ENCODE results near the gene MEN1.

MEN1 gene

GRCh38 chr11:64804346-64805210 lies 5.8 kb downstream of the MEN1 start:
- Histone ChIP-seq H3K27me3 (ENCODE audit: control insufficient read depth in 1 of 2, insufficient read depth in 2 of 2, low read length in 2 of 2) (no peaks in the 10 kb centered on the region), H3K4me3 (ENCODE audit: low read length in 2 of 2) (peak overlapping the region in 1 of 2 donors; percentile 73), H3K9ac (ENCODE audit: low read length in 2 of 2) (peak overlapping the region; percentile 77 to 80), H3K9me3 (ENCODE audit: control insufficient read depth in 2 of 2, low read length in 2 of 2) (no peaks in the 10 kb centered on the region), H3K36me3 (ENCODE audit: control insufficient read depth in 2 of 2, insufficient read depth in 2 of 2, low read length in 2 of 2) (peaks cover 17 to 20% of the 10 kb centered on the region in 2 donors), H3K27ac (ENCODE audit: low read length) (peak overlapping the region; percentile 82), H3K4me1 (ENCODE audit: control insufficient read depth, insufficient read depth, low read length) (peaks cover 33% of the 10 kb centered on the region)

GRCh38 chr11:64803846-64804345 lies 6.5 kb downstream of the MEN1 start:
- Histone ChIP-seq H3K27me3 (ENCODE audit: control insufficient read depth in 1 of 2, insufficient read depth in 2 of 2, low read length in 2 of 2) (no peaks in the 10 kb centered on the region), H3K4me3 (ENCODE audit: low read length in 2 of 2) (peak overlapping the region; percentile 73 to 81), H3K9me3 (ENCODE audit: control insufficient read depth in 2 of 2, low read length in 2 of 2) (no peaks in the 10 kb centered on the region), H3K9ac (ENCODE audit: low read length in 2 of 2) (peak overlapping the region; percentile 77 to 80), H3K27ac (ENCODE audit: low read length) (peak overlapping the region; percentile 82), H3K36me3 (ENCODE audit: control insufficient read depth in 2 of 2, insufficient read depth in 2 of 2, low read length in 2 of 2) (peaks cover 17 to 24% of the 10 kb centered on the region in 2 donors), H3K4me1 (ENCODE audit: control insufficient read depth, insufficient read depth, low read length) (peaks cover 27% of the 10 kb centered on the region)

GRCh38 chr11:64803158-64803845 lies 7.0 kb downstream of the MEN1 start, which contains the start of gene MAP4K2:
Gene MAP4K2, minus strand, starts transcription at chr11:64803214. Its CDS starts 65 bp downstream, at chr11:64803149.
- no peaks in the 10 kb centered on the region for H3K9me3 ChIP-seq (ENCODE audit: control insufficient read depth in 2 of 2, low read length in 2 of 2)
- H3K27ac ChIP-seq (ENCODE audit: low read length), result peak within 1 kb of the TSS; percentile 82
- peaks cover 25% of the 10 kb centered on the region for H3K4me1 ChIP-seq (ENCODE audit: control insufficient read depth, insufficient read depth, low read length)
- peak within 1 kb of the TSS; percentile 73 to 81 for H3K4me3 ChIP-seq (ENCODE audit: low read length in 2 of 2)
- H3K9ac ChIP-seq (ENCODE audit: low read length in 2 of 2), result peak within 1 kb of the TSS; percentile 77 to 80
- no peaks in the 10 kb centered on the region for H3K27me3 ChIP-seq (ENCODE audit: control insufficient read depth in 1 of 2, insufficient read depth in 2 of 2, low read length in 2 of 2)
- H3K36me3 ChIP-seq (ENCODE audit: control insufficient read depth in 2 of 2, insufficient read depth in 2 of 2, low read length in 2 of 2), result peaks cover 17 to 27% of the 10 kb centered on the region in 2 donors

GRCh38 chr11:64802370-64803157 lies 7.8 kb downstream of the MEN1 start:
- Histone ChIP-seq H3K27ac (ENCODE audit: low read length) (peak overlapping the region; percentile 58), H3K9me3 (ENCODE audit: control insufficient read depth in 2 of 2, low read length in 2 of 2) (no peaks in the 10 kb centered on the region), H3K4me1 (ENCODE audit: control insufficient read depth, insufficient read depth, low read length) (peaks cover 25% of the 10 kb centered on the region), H3K9ac (ENCODE audit: low read length in 2 of 2) (peak overlapping the region; percentile 31 to 55), H3K36me3 (ENCODE audit: control insufficient read depth in 2 of 2, insufficient read depth in 2 of 2, low read length in 2 of 2) (peaks cover 17 to 27% of the 10 kb centered on the region in 2 donors), H3K27me3 (ENCODE audit: control insufficient read depth in 1 of 2, insufficient read depth in 2 of 2, low read length in 2 of 2) (no peaks in the 10 kb centered on the region), H3K4me3 (ENCODE audit: low read length in 2 of 2) (peak overlapping the region; percentile 57 to 70)

- peak overlapping the region; percentile 58 for H3K27ac ChIP-seq (ENCODE audit: low read length)
- no peak overlapping the region for H3K9ac ChIP-seq (ENCODE audit: low read length in 2 of 2)
- no peaks in the 10 kb centered on the region for H3K9me3 ChIP-seq (ENCODE audit: control insufficient read depth in 2 of 2, low read length in 2 of 2)
- H3K4me3 ChIP-seq (ENCODE audit: low read length in 2 of 2), result peak overlapping the region in 1 of 2 donors; percentile 70
- no peaks in the 10 kb centered on the region for H3K27me3 ChIP-seq (ENCODE audit: control insufficient read depth in 1 of 2, insufficient read depth in 2 of 2, low read length in 2 of 2)
- peaks cover 25% of the 10 kb centered on the region for H3K4me1 ChIP-seq (ENCODE audit: control insufficient read depth, insufficient read depth, low read length)
- peaks cover 20 to 35% of the 10 kb centered on the region in 2 donors for H3K36me3 ChIP-seq (ENCODE audit: control insufficient read depth in 2 of 2, insufficient read depth in 2 of 2, low read length in 2 of 2)
Measured at GRCh38 chr11:64801561-64802369, 8.6 kb downstream of the MEN1 start.

GRCh38 chr11:64801158-64801464 lies 9.2 kb downstream of the MEN1 start:
- Histone ChIP-seq H3K9me3 (ENCODE audit: control insufficient read depth in 2 of 2, low read length in 2 of 2) (no peaks in the 10 kb centered on the region), H3K36me3 (ENCODE audit: control insufficient read depth in 2 of 2, insufficient read depth in 2 of 2, low read length in 2 of 2) (peaks cover 15 to 35% of the 10 kb centered on the region in 2 donors), H3K4me1 (ENCODE audit: control insufficient read depth, insufficient read depth, low read length) (peaks cover 25% of the 10 kb centered on the region), H3K4me3 (ENCODE audit: low read length in 2 of 2) (no peak overlapping the region), H3K27ac (ENCODE audit: low read length) (peak overlapping the region; percentile 58), H3K27me3 (ENCODE audit: control insufficient read depth in 1 of 2, insufficient read depth in 2 of 2, low read length in 2 of 2) (no peaks in the 10 kb centered on the region), H3K9ac (ENCODE audit: low read length in 2 of 2) (no peak overlapping the region)

- Histone ChIP-seq H3K9me3 (ENCODE audit: control insufficient read depth in 2 of 2, low read length in 2 of 2) (no peaks in the 10 kb centered on the region), H3K9ac (ENCODE audit: low read length in 2 of 2) (no peak overlapping the region), H3K4me1 (ENCODE audit: control insufficient read depth, insufficient read depth, low read length) (peaks cover 25% of the 10 kb centered on the region), H3K36me3 (ENCODE audit: control insufficient read depth in 2 of 2, insufficient read depth in 2 of 2, low read length in 2 of 2) (peaks cover 14 to 33% of the 10 kb centered on the region in 2 donors), H3K27ac (ENCODE audit: low read length) (no peak overlapping the region), H3K27me3 (ENCODE audit: control insufficient read depth in 1 of 2, insufficient read depth in 2 of 2, low read length in 2 of 2) (no peaks in the 10 kb centered on the region), H3K4me3 (ENCODE audit: low read length in 2 of 2) (no peak overlapping the region)
Measured at GRCh38 chr11:64800303-64801157, 9.8 kb downstream of the MEN1 start.

GRCh38 chr11:64799623-64800302 lies 10.6 kb downstream of the MEN1 start:
- Histone ChIP-seq H3K9me3 (ENCODE audit: control insufficient read depth in 2 of 2, low read length in 2 of 2) (no peaks in the 10 kb centered on the region), H3K36me3 (ENCODE audit: control insufficient read depth in 2 of 2, insufficient read depth in 2 of 2, low read length in 2 of 2) (peaks cover 9 to 26% of the 10 kb centered on the region in 2 donors), H3K27ac (ENCODE audit: low read length) (no peak overlapping the region), H3K4me1 (ENCODE audit: control insufficient read depth, insufficient read depth, low read length) (peaks cover 25% of the 10 kb centered on the region), H3K27me3 (ENCODE audit: control insufficient read depth in 1 of 2, insufficient read depth in 2 of 2, low read length in 2 of 2) (no peaks in the 10 kb centered on the region), H3K4me3 (ENCODE audit: low read length in 2 of 2) (no peak overlapping the region), H3K9ac (ENCODE audit: low read length in 2 of 2) (no peak overlapping the region)

- peaks cover 9 to 26% of the 10 kb centered on the region in 2 donors for H3K36me3 ChIP-seq (ENCODE audit: control insufficient read depth in 2 of 2, insufficient read depth in 2 of 2, low read length in 2 of 2)
- no peaks in the 10 kb centered on the region for H3K27me3 ChIP-seq (ENCODE audit: control insufficient read depth in 1 of 2, insufficient read depth in 2 of 2, low read length in 2 of 2)
Measured at GRCh38 chr11:64799256-64799622, 11.1 kb downstream of the MEN1 start.

More at GRCh38 chr11:64799256-64799622, 11.1 kb downstream of the MEN1 start:
- Histone ChIP-seq H3K9me3 (ENCODE audit: control insufficient read depth in 2 of 2, low read length in 2 of 2) (no peaks in the 10 kb centered on the region), H3K4me1 (ENCODE audit: control insufficient read depth, insufficient read depth, low read length) (peaks cover 22% of the 10 kb centered on the region), H3K9ac (ENCODE audit: low read length in 2 of 2) (no peak overlapping the region), H3K27ac (ENCODE audit: low read length) (no peak overlapping the region), H3K4me3 (ENCODE audit: low read length in 2 of 2) (no peak overlapping the region)

Measured in stomach smooth muscle (tissue), 2 donors.